22Rv1 (cell line): ENCODE data around the gene MRPS10.

Experiments
- H3K27ac ChIP-seq: fragments of 450-650 bp; 2 replicates; pipeline ENCODE4 v1.5.1; 2017
- CTCF ChIP-seq: fragments of 450-650 bp; IDR thresholded peaks from 2 replicates; pipeline ENCODE4 v1.5.1; 2017; ENCODE audit warnings: mild to moderate bottlenecking
- ZFX ChIP-seq: fragments of 450-650 bp; IDR thresholded peaks from 2 replicates; pipeline ENCODE4 v1.6.1; 2017; ENCODE audit warnings: antibody characterized with exemption, borderline replicate concordance

Gene MRPS10

GRCh38 chr6:42224222-42225028 lies 6.8 kb upstream of the MRPS10 start:
- TF ChIP-seq ZFX (no peak), CTCF (no peak)

GRCh38 chr6:42222448-42222847 lies 4.8 kb upstream of the MRPS10 start:
- TF ChIP-seq ZFX (no peak), CTCF (no peak)
- no peak overlapping the region for H3K27ac ChIP-seq

More at GRCh38 chr6:42224222-42225028, 6.8 kb upstream of the MRPS10 start:
- H3K27ac ChIP-seq = peak overlapping the region; percentile 12; the same call in 1 of the 2 replicates

- no peak overlapping the region for H3K27ac ChIP-seq
- TF ChIP-seq ZFX = no peak
- TF ChIP-seq CTCF = no peak
These were observed 3.9 kb upstream of the MRPS10 start for GRCh38 chr6:42221546-42221945.

GRCh38 chr6:42220807-42221206 lies 3.1 kb upstream of the MRPS10 start:
- no peak for TF ChIP-seq CTCF
- TF ChIP-seq ZFX = no peak
- no peak overlapping the region for H3K27ac ChIP-seq

- peak overlapping the region; percentile 86 for H3K27ac ChIP-seq
- TF ChIP-seq ZFX (no peak), CTCF (no peak)
These were observed 523 bp downstream of the MRPS10 start for GRCh38 chr6:42217157-42217518.

- peak overlapping the region; percentile 86; the same call in 1 of the 2 replicates for H3K27ac ChIP-seq
These were observed 1.2 kb downstream of the MRPS10 start for GRCh38 chr6:42216495-42216894.

GRCh38 chr6:42212442-42212841 lies 5.2 kb downstream of the MRPS10 start:
- H3K27ac ChIP-seq = no peak overlapping the region
- no peak for TF ChIP-seq ZFX
- TF ChIP-seq CTCF = no peak

- no peak for TF ChIP-seq ZFX
- no peak for TF ChIP-seq CTCF
- no peak overlapping the region for H3K27ac ChIP-seq
These were observed 5.9 kb downstream of the MRPS10 start for GRCh38 chr6:42211726-42212125.
